Aorta (tissue), 5 donors: ENCODE data around the gene FOXC2. TPM values are rescaled to one million over a fixed set of nuclear protein-coding genes. Genes with fewer than 3 reads are reported as not detected.

Source experiments
- ATAC-seq: fragments of 200-7000 bp; cut with Tn5 transposase; one replicate; pipeline ENCODE4 v1.9.1; 2022; ENCODE audit warnings: moderate library complexity; ENCODE audit not compliant: low FRiP score
- DNase-seq, 2 donors: peaks; one replicate each; pipeline ENCODE4 v3.0.0-alpha.2; 2020
- H3K27ac ChIP-seq, 2 donors: one replicate each; pipeline ENCODE4 v1.5.1; 2013; ENCODE audit warnings: low read length in 2 of 2, mild to moderate bottlenecking in 2 of 2, moderate library complexity in 2 of 2, control low read depth in 1 of 2, inconsistent platforms in 1 of 2, low read depth in 1 of 2
- H3K27me3 ChIP-seq, 2 donors: one replicate each; pipeline ENCODE4 v1.6.1; 2013; ENCODE audit warnings: control low read depth in 1 of 2, low read length in 1 of 2, mild to moderate bottlenecking in 1 of 2, moderate library complexity in 1 of 2; ENCODE audit not compliant: insufficient read depth in 2 of 2, control insufficient read depth in 1 of 2
- H3K36me3 ChIP-seq, 2 donors: one replicate each; pipeline ENCODE4 v1.6.1; 2013; ENCODE audit warnings: control low read depth in 1 of 2, low read length in 1 of 2, mild to moderate bottlenecking in 1 of 2; ENCODE audit not compliant: insufficient read depth in 2 of 2, control insufficient read depth in 1 of 2
- H3K4me1 ChIP-seq, 2 donors: one replicate each; pipeline ENCODE4 v1.6.1; 2013; ENCODE audit warnings: low read length in 2 of 2, control low read depth in 1 of 2, mild to moderate bottlenecking in 1 of 2, moderate library complexity in 1 of 2; ENCODE audit not compliant: insufficient read depth in 2 of 2, control insufficient read depth in 1 of 2
- H3K4me3 ChIP-seq, 2 donors: one replicate each; pipeline ENCODE4 v1.5.1; 2013; ENCODE audit warnings: low read length in 2 of 2, control low read depth in 1 of 2, mild to moderate bottlenecking in 1 of 2
- H3K9me3 ChIP-seq: one replicate; pipeline ENCODE4 v1.6.1; 2013; ENCODE audit warnings: mild to moderate bottlenecking, low read length; ENCODE audit not compliant: control insufficient read depth
- WGBS, 2 donors: extraction: QIAGEN DNeasy Blood & Tissue Kit; methylation state at CpG; one replicate each; pipeline ENCODE4 v1.1.7; 2013; 5-methylcytosine and 5-hydroxymethylcytosine counted together
- intact Hi-C, 2 donors: fragments of 100-400 bp; cut with DNase I; formaldehyde crosslinking; loops; one replicate each; pipeline versions ENCODE4 v1.14.2 to v1.15.0; 2022
- polyA plus RNA-seq, 2 donors: library from polyadenylated mRNA; stranded (reverse); fragments of 200-250 nt; gene quantifications; one replicate each; pipeline ENCODE4 v1.2.3, GENCODE V29; 2013
- total RNA-seq, 2 donors: library from RNA; stranded (reverse); fragmentation: NEBNext Ultra II Directional; extraction: Animal tissue kit (Norgen Biotek cat#: 25700); gene quantifications; one replicate each; pipeline ENCODE4 v1.2.1, GENCODE V29; 2021
- donor health status: healthy with polysubstance abuse.
- donor health status: Bipolar disorder and iron deficiency.
- donor health status: DM: no; HTN: no; CAD: no.
- donor health status: DM: no; HTN: no; CAD: no.
- donor health status: DM: yes; HTN: yes; CAD: no.

The FOXC2 gene
- total and polyA plus RNA-seq, 4 donors = 8.6 to 45.4 (median 25.9) TPM

GRCh38 chr16:86576591-86577313, 10.1 kb downstream of the FOXC2 start:
- no peaks in the 10 kb centered on the region for H3K4me1 ChIP-seq
- H3K27me3 ChIP-seq = no peaks in the 10 kb centered on the region
- no peaks in the 10 kb centered on the region for H3K9me3 ChIP-seq
- H3K36me3 ChIP-seq = no peaks in the 10 kb centered on the region
- WGBS, 2 donors = 1% methylated on average over 33 of the region's 33 CpGs
- intact Hi-C loops = loop anchor here (1.0 to 10.0 kb wide), 10 partner anchors 36 to 551 kb away; no protein-coding TSS in a partner anchor
- peak; percentile 15 for ATAC-seq
- peak overlapping the region; percentile 23 to 52 for H3K4me3 ChIP-seq
- peak in 1 of 2 donors; percentile 78 for DNase-seq
- peak overlapping the region; percentile 96 to 98 for H3K27ac ChIP-seq

GRCh38 chr16:86577314-86577971, 10.8 kb downstream of the FOXC2 start:
- peak overlapping the region; percentile 96 to 98 for H3K27ac ChIP-seq

GRCh38 chr16:86578061-86578599, 11.5 kb downstream of the FOXC2 start, which contains the start of gene FOXL1:
FOXL1 (plus strand) TSS chr16:86578549; CDS start chr16:86578724, 175 bp downstream.
- H3K36me3 ChIP-seq = no peaks in the 10 kb centered on the region
- H3K27me3 ChIP-seq = no peaks in the 10 kb centered on the region
- no peaks in the 10 kb centered on the region for H3K4me1 ChIP-seq
- peak; percentile 43 for ATAC-seq
- peak within 1 kb of the TSS; percentile 97 to 98 for H3K27ac ChIP-seq
- 1 to 6% methylated on average over 13 of the region's 13 CpGs for WGBS, 2 donors
- no peaks in the 10 kb centered on the region for H3K9me3 ChIP-seq
- peak within 1 kb of the TSS; percentile 23 to 52 for H3K4me3 ChIP-seq
- no peak for DNase-seq
- intact Hi-C loops = loop anchor here (5.0 to 10.0 kb wide), 8 partner anchors 34 to 549 kb away; no protein-coding TSS in a partner anchor

More at GRCh38 chr16:86577314-86577971, 10.8 kb downstream of the FOXC2 start:
- H3K4me3 ChIP-seq = peak overlapping the region; percentile 23 to 52
- DNase-seq (no peak), ATAC-seq (no peak)
- H3K27me3 ChIP-seq = no peaks in the 10 kb centered on the region
- no peaks in the 10 kb centered on the region for H3K36me3 ChIP-seq
- H3K4me1 ChIP-seq = no peaks in the 10 kb centered on the region
- WGBS, 2 donors = 1 to 5% methylated on average over 12 of the region's 12 CpGs
- intact Hi-C loops = loop anchor here (2.0 to 10.0 kb wide), 9 partner anchors 35 to 550 kb away; no protein-coding TSS in a partner anchor
- no peaks in the 10 kb centered on the region for H3K9me3 ChIP-seq

- ATAC-seq = peak; percentile 31
- peaks cover 0 to 3% of the 10 kb centered on the region in 2 donors for H3K4me1 ChIP-seq
- peak overlapping the region in 1 of 2 donors; percentile 42 for H3K4me3 ChIP-seq
- intact Hi-C loops = loop anchor here (5.0 to 10.0 kb wide), 8 partner anchors 34 to 549 kb away; no protein-coding TSS in a partner anchor
- H3K27me3 ChIP-seq = no peaks in the 10 kb centered on the region
- H3K36me3 ChIP-seq = no peaks in the 10 kb centered on the region
- no peaks in the 10 kb centered on the region for H3K9me3 ChIP-seq
- DNase-seq = peak; percentile 73 to 88
- WGBS, 2 donors = 1 to 7% methylated on average over 69 of the region's 69 CpGs
- H3K27ac ChIP-seq = peak overlapping the region; percentile 97 to 98
Observed at GRCh38 chr16:86578611-86579267, 12.1 kb downstream of the FOXC2 start.

- WGBS, 2 donors = 11 to 17% methylated on average over 47 to 69 of the region's 69 CpGs
- intact Hi-C loops = loop anchor here (5.0 to 10.0 kb wide), 10 partner anchors 33 to 548 kb away; no protein-coding TSS in a partner anchor
- Histone ChIP-seq H3K27ac (peak overlapping the region; percentile 97 to 98), H3K36me3 (no peaks in the 10 kb centered on the region), H3K27me3 (no peaks in the 10 kb centered on the region), H3K9me3 (no peaks in the 10 kb centered on the region), H3K4me1 (peaks cover 0 to 7% of the 10 kb centered on the region in 2 donors), H3K4me3 (peak overlapping the region in 1 of 2 donors; percentile 42)
- DNase-seq (no peak), ATAC-seq (no peak)
Observed at GRCh38 chr16:86579268-86580062, 12.8 kb downstream of the FOXC2 start.

GRCh38 chr16:86580063-86580790, 13.6 kb downstream of the FOXC2 start:
- Histone ChIP-seq H3K36me3 (no peaks in the 10 kb centered on the region), H3K9me3 (no peaks in the 10 kb centered on the region), H3K27me3 (no peaks in the 10 kb centered on the region), H3K4me3 (peak overlapping the region; percentile 6 to 42), H3K4me1 (peaks cover 0 to 7% of the 10 kb centered on the region in 2 donors), H3K27ac (peak overlapping the region; percentile 97 to 98)
- ATAC-seq (no peak), DNase-seq (no peak)
- 41 to 49% methylated on average over 19 of the region's 19 CpGs for WGBS, 2 donors
- intact Hi-C loops = loop anchor here in 1 of 2 donors (5.0 kb wide), 2 partner anchors 37 to 82 kb away; no protein-coding TSS in a partner anchor

- no peaks in the 10 kb centered on the region for H3K27me3 ChIP-seq
- H3K9me3 ChIP-seq = no peaks in the 10 kb centered on the region
- peak overlapping the region; percentile 6 to 42 for H3K4me3 ChIP-seq
- peak overlapping the region; percentile 83 for H3K27ac ChIP-seq
- H3K36me3 ChIP-seq = no peaks in the 10 kb centered on the region
- DNase-seq (no peak), ATAC-seq (no peak)
- intact Hi-C loops = loop anchor here in 1 of 2 donors (5.0 kb wide), 2 partner anchors 37 to 82 kb away; no protein-coding TSS in a partner anchor
- peaks cover 0 to 7% of the 10 kb centered on the region in 2 donors for H3K4me1 ChIP-seq
- 34 to 45% methylated on average over 9 of the region's 9 CpGs for whole genome bisulfite sequencing, 2 donors
Observed at GRCh38 chr16:86580791-86581170, 14.2 kb downstream of the FOXC2 start.
